ENCODE measurements around the gene SLC9A9. TPM values are rescaled to one million over a fixed set of nuclear protein-coding genes. Genes with fewer than 3 reads are reported as not detected.
"Not testable (repeated sequence)": the region's sequence is repeated elsewhere in the genome, so short reads cannot be mapped to it uniquely, and the experiment has no call there.

SLC9A9 gene
- total RNA-seq, 1 donor from 2014 or later, result 28.4 TPM

DNA sequence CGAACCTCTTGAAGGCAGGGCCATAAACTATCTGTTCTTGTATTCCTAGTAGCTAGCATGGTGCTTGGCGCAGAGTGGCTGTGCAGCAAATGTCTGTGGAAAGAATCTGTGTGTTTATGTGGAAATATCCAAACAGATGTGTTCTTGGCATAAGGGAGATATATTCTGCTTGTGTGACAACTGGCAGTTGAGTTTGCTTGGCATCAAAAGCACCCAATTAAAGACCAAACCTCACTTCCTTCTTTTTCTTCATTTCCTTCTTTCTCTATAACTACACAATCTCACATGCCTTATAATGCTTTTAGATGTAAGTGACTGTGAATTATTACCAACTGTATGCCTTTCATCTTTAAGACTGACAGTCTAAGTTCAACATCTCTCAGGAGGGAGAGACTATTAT, 296.5 kb downstream of the SLC9A9 start:
- peak; percentile 19 for DNase-seq

- DNase-seq, result no peak
Observed at GRCh38 chr3:143548861-143549497, 299.3 kb downstream of the SLC9A9 start.

DNA sequence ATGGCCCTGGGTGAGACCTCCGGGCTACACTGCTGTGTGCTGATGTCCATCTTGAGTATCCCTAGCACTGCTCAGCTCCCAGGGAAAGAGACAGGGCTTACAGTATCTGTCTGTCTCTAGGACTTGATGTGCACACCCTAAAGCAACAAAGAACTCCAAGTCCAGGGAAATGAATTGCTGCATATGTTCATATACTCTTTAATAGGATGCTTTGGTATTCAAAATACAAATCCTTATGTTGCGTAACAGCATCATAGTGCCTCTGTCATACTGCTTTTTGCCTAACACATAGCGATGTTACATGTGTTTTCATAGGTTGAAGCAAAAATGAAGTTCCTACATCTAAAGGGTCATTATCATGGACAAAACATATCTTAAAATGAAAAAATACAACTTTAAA, 299.9 kb downstream of the SLC9A9 start:
- DNase-seq, result no peak

DNA sequence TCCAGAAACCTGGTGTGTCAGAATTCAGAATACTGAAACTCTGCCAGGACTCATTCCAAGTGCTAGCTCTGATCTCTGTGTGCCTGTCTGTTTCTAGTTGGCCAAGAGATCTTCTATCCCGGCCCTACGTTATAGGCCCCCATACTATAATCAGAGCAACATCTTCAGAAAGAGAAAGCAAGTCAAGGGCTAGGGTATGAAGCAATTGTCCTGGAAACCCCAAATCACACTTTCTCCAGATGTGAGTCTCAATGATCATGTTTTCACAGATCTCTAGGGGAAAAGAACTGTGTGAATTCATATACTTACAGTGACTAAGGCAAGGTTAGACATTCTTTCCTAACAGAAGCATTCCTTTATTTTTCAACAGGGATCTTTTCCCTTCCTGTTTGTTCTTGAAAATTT, 309.7 kb downstream of the SLC9A9 start:
- peak; percentile 53 for DNase-seq

DNA sequence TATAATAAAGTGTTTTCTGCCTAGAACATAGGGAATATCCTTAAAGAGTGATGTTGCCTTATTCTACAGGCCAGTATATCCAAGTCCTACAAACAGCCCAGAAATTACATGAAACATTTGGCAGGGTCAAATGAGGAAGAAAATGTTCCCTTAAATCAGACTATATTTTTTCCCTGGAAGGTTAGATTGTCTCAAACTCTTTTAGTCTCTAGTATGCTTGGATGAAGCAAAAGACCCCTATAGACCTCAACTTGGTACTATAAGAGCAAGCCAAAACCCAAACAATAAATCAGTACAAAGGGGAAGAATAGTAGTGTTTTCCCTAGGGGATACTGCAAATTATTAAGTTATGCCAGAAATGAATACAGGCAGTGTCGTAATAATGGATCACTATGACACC, 310.2 kb downstream of the SLC9A9 start:
- no peak for DNase-seq

- DNase-seq, result peak; percentile 78
Observed at GRCh38 chr3:143536817-143537535, 311.3 kb downstream of the SLC9A9 start.

GRCh38 chr3:143535994-143536784, 312.1 kb downstream of the SLC9A9 start:
- DNase-seq, result no peak

GRCh38 chr3:143533391-143533790, 314.9 kb downstream of the SLC9A9 start:
- no peak for DNase-seq

GRCh38 chr3:143532091-143532490, 316.2 kb downstream of the SLC9A9 start:
- peak; percentile 51 for DNase-seq

DNA sequence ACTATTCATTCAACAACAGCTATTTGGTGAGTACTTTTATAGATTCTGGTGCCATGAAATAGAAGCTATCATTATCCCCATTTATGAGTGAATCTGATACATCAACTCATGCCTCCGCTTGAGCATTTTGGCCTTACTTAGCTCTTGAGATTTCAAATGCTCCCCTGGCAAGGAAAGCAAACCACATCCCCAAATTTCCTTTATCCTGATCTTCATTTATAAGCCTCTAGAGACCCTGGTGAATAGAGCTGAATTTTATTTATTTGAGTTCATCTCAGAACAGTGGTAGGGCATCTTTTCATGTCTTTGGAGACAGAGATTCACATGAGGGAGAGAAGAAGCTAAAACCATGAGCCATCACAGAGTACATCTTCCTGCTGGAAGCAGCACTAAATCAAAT, 317.2 kb downstream of the SLC9A9 start:
- no peak for DNase-seq

DNA sequence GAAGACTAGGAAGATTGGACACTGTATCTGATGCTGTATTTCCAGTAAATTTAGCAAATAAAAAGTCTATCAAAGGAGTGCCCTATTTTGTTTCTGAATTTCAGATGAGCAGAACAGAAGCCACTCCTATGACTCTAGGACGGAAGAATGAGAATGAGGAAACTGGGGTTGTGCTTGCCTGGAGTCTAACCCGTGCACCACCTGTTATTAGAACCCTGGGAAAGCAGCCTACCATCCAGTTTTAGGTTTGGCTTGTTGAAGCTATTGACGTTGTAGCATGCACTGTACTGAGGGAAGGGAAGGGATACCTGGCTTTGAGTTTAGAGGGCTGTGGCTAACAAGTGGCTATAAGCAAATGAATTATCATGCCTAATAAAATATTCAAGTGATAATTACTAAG, 318.5 kb downstream of the SLC9A9 start:
- no peak for DNase-seq

DNA sequence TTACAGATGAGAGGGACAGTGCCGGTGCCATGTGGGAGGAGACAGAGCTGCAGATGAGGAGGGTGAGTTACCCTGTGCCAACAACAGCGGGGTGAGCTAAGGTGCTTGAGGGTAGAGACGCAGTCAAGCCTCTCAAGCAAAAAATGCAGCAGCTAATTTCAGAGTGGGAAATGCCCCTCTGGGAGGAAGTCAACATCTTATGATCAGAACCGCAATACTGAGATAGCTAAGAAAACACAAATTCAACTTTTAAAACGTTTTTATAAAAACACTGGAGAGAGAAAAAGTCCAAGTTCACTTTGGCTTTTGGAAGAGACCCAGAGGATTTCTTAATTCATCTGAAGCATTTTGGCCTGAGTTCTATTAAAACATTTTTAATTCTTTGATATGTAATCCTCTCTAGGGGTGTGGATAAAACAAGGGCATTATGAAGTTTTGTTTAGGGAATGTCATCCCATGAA, 319.2 kb downstream of the SLC9A9 start:
- peak; percentile 32 for DNase-seq

GRCh38 chr3:143526011-143526545, 322.2 kb downstream of the SLC9A9 start:
- DNase-seq, result no peak

DNA sequence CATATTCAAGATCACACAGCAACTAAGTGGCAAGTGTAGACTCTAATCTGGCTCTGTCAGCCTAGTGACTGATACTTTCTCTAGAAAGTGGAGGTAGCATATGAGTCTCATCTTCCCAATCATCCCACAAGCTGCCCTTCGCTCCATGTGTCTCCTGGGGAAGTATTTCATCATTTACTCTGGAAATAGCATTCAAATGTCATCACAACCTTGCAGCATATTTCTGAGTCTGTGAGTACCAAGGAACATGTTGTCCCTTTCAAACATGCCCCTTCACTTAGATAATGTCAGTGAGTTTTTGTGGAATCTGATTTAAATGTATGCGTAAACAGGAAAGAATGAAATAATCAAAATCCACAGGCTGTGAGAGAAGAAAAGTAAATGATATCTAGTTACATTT, 322.9 kb downstream of the SLC9A9 start:
- DNase-seq, result no peak

DNA sequence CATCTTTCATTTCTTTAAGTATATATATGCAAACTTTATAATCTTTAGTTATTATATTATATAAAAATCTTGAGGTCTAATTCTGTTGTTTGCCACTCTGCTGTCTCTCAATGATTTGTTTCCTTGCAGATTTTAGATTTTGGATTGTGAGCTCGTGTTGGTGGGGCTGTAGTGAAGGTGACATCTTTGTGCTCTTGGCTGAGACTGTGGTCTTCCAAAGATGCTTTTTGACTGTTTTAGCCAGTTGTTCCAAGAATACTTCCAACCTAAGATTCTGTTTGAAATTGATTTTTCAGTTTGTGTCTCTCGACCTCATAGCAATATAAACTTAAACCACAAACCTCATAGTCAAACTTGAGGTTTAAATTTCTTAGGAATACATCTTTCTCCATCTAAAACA, 326.5 kb downstream of the SLC9A9 start:
- no peak for DNase-seq

- DNase-seq, result not testable (repeated sequence)
Observed at GRCh38 chr3:143517131-143517530, 331.1 kb downstream of the SLC9A9 start.

DNA sequence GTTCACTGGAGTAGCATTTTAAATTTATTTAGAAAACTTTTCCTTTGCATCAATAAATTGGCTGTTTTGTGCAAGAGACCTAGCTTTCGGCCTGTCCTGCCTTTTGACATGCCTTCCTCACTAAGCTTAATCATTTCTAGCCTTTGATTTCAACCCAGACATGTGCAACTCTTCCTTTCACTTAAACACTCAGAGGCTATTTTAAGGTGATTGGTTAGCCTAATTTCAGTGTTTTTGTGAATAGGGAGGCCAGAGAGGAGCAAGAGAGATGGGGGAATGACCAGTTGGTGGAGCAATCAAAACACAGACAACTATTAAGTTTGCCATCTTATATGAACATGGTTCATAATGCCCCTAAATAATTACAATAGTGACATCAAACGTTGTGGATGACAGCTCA, 333.4 kb downstream of the SLC9A9 start:
- no peak for DNase-seq

- no peak for DNase-seq
Observed at GRCh38 chr3:143514109-143514508, 334.2 kb downstream of the SLC9A9 start.

DNA sequence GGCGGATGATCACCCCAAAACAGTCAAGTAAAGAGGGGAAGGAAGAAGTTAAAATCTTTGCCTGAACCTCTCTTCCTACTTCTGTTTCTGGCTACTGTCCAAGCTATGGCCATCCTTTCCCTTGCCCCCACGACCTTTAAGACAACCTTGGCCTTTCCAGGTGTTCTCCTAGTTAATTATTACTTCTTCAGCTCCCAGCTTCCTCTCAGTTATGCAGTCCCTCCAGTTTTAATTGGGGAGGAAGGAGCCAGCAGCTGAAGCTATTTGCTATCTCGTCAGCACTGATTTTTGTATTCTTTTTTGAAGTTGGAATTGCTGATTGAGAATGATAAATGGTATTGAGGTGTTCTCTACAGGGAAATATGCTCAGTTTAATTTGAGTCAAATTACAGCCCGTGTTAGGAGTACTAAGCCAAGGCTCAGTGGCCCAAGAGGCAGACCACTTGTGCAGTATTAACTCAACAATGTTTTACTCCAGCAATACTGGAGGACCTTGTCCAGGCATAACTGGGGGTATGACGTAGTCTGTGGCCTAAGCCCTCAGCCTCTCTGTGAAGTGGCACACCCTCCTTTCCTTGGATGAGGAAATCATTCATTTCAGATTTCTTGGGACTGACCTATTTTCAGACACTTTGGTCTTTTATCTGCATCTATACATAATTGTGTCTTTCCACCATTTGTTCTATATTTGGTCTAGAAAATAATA, 336.9 kb downstream of the SLC9A9 start:
- no peak for DNase-seq

DNA sequence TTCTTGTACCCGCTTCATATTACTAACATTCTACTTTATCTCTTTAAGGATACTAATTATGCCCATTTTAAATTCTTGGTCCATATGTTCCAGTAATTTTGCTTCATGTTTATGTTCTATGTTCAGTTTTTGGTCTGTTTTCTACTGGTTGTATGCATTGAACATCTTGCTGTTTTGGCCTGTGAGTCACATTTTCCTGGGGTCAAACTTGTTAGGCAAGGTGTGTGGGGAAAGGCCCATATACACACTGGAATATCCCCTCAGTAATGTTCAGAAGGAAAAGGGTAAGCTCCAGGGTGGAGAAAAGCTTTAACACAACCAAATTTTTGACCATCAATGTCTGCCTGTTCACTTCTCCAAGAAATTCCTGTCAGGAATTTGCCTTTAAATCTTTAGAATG, 337.7 kb downstream of the SLC9A9 start:
- DNase-seq, result no peak

- no peak for DNase-seq
Observed at GRCh38 chr3:143507735-143508580, 340.3 kb downstream of the SLC9A9 start.
